Measurements from ENCODE around the gene SDR39U1.
"Not testable (repeated sequence)": the region's sequence is repeated elsewhere in the genome, so short reads cannot be mapped to it uniquely, and the experiment has no call there.

The SDR39U1 gene, protein sequence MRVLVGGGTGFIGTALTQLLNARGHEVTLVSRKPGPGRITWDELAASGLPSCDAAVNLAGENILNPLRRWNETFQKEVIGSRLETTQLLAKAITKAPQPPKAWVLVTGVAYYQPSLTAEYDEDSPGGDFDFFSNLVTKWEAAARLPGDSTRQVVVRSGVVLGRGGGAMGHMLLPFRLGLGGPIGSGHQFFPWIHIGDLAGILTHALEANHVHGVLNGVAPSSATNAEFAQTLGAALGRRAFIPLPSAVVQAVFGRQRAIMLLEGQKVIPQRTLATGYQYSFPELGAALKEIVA

DNA sequence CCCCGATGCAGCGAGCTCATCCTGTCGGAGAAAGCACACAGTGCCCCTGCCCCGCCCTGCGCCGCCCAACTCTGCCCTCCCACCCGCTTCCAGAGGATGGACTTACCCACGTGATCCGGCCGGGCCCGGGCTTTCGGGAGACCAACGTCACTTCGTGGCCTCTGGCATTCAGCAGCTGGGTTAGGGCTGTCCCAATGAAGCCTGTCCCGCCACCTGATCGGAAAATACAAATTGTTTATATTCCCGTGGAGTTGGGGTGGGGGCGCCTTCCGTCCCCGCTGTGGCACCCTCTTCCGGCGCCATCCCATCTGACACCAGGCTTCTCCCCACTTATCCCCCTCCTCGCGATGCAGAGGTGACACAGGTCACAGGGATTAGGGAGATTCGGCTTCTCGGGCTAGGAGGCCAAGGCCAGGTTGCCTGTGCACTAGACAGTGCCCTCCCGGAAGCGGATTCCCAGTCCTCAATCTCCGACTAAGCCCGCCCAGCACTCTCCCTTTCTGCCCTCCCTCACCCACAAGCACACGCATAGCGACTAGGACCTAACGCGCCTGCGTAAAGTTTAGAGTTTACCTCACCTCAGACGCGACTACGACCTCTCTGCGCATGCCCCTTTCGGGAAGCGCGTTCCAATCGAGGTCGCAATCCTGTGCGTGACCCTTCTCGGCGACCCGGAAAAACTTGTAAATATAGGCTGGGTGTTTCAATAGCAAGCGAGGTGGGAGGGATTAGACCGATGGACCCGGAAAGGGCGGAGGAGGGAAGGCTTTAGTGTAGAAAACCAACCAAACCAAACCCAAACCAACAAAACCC lies at the start of gene SDR39U1:
SDR39U1 (minus strand) TSS at position 537 of the 813 bp plus-strand sequence; CDS start at position 530, 7 bp downstream.
- TF ChIP-seq, protein P1, sequence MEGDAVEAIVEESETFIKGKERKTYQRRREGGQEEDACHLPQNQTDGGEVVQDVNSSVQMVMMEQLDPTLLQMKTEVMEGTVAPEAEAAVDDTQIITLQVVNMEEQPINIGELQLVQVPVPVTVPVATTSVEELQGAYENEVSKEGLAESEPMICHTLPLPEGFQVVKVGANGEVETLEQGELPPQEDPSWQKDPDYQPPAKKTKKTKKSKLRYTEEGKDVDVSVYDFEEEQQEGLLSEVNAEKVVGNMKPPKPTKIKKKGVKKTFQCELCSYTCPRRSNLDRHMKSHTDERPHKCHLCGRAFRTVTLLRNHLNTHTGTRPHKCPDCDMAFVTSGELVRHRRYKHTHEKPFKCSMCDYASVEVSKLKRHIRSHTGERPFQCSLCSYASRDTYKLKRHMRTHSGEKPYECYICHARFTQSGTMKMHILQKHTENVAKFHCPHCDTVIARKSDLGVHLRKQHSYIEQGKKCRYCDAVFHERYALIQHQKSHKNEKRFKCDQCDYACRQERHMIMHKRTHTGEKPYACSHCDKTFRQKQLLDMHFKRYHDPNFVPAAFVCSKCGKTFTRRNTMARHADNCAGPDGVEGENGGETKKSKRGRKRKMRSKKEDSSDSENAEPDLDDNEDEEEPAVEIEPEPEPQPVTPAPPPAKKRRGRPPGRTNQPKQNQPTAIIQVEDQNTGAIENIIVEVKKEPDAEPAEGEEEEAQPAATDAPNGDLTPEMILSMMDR (IDR thresholded peaks at IDR 0.05; ENCODE audit: borderline replicate concordance, insufficient read depth, low read depth, low read length) = no peak
- H3K4me3 ChIP-seq (ENCODE audit: low read depth, low read length) = peak within 1 kb of the TSS; percentile 51

DNA sequence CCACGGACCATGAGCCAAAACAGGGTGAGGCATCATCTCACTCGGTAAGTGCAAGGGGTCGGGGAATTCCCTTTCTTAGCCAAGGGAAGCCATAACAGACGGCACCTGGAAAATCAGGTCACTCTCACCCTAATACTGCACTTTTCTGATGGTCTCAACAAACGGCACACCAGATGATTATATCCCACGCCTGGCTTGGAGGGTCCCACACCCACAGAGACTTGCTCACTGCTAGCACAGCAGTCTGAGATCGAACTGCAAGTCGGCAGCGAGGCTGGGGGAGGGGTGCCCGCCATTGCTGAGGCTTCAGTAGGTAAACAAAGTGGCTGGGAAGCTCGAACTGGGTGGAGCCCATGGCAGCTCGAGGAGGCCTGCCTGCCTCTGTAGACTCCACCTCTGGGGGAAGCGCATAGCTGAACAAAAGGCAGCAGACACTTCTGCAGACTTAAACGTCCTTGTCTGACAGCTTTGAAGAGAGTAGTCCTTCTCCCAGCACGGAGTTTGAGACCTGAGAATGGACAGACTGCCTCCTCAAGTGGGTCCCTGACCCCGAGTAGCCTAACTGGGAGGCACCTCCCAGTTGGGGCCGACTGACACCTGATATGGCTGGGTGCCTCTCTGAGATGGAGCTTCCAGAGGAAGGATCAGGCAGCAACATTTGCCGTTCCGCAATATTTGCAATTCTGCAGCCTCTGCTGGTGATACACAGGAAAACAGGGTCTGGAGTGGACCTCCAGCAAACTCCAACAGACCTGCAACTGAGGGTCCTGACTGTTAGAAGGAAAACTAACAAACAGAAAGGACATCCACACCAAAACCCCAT lies 49.2 kb upstream of the SDR39U1 start:
- not testable (repeated sequence) for H3K4me3 ChIP-seq (ENCODE audit: low read depth, low read length)

DNA sequence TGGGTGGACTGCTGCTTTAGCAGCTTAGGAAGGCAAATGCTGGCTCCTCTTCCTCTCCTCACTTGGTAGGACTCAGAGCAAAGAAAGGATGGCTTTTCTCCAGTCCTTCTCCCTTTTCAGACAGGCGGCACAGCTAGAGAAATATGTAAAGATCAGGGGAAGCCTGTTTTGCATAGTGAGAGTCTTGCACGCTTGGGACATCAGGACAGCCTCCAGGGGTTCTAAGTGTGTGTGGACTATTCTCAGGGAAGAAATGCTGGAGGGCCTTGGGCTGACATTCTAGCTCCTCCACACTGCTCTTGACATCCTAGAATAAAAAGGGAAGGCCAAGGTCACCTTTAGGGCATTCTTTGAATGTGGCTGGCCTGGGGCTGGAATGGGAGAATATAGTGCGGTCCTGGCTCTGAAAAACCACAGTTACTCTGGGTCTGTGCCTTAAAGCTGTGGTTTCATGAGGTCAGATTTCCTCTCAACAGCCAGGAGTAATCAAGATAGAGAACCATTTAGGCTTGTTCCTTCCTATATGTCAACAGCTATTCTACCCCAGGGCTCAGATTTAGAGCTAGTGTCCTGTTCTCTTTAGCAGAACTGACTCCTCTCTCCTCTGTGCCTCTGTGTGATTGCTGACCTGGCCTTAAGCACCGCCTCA lies 41.2 kb upstream of the SDR39U1 start:
- TF ChIP-seq, protein P1 (IDR thresholded peaks at IDR 0.05; ENCODE audit: borderline replicate concordance, insufficient read depth, low read depth, low read length) = no peak
- no peak overlapping the region for H3K4me3 ChIP-seq (ENCODE audit: low read depth, low read length)

DNA sequence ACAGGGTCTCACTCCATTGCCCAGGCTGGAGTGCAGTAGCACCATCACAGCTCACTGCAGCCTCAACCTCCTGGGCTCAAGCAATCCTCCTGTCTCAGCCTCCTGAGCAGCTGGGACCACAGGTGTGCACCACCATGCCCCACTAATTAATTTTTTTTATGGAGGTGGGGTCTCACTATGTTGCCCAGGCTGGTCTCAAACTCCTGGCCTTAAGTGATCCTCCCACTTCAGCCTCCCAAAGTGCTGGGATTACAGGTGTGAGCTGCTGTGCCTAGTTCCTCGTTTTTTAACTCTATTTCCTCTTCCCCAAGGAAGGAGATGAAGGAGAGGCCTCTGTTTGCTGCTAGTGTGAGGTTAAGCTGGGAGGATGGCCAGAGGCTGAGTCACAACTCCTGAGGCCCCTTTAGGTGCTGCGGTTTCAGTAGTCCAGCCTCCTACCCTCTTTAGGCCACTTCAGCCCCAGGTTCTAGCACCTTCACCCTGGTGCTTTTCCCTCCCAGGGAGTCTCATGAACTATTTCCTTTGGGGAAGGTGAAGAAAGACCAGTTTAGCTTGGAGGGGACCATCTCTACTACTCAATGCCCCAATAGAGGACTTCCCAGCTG lies 40.2 kb upstream of the SDR39U1 start:
- H3K4me3 ChIP-seq (ENCODE audit: low read depth, low read length) = not testable (repeated sequence)

DNA sequence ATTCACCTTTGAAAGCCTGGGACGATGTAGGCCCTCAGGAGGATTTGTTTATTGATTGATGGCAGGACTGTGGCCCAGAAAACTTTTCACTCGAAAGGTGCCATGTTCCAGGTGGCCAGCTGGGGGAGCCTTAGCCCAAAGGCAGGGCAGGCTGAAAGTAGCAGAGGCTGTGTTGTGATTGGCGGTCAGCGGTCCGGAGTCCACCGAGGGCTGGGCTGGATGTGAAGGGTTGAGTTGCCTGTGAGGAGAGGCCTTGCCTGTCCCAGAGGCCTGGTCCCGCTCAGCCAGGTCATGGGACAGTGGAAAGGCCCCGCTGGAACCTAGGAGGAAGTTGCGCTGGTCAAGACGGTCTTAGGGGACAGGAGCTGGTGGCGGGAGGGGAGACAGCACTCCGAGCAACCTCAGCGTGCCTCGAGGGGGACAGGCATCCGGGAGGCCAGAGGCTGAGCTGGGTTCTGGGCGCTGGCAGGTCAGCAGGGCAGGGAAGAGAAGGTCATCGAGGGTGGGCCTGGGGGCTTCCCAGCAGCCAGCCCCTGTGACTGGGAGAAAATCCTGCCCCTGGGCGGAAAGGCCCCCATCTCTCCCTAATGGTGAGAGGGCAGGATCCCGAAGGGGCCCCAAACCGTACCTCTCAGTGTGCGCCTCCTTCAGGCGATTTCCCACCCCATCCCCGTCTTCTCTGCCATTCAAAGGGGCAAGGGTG lies 39.2 kb upstream of the SDR39U1 start:
- TF ChIP-seq, protein P1 (IDR thresholded peaks at IDR 0.05; ENCODE audit: borderline replicate concordance, insufficient read depth, low read depth, low read length) = peak; percentile 87
- no peak overlapping the region for H3K4me3 ChIP-seq (ENCODE audit: low read depth, low read length)

DNA sequence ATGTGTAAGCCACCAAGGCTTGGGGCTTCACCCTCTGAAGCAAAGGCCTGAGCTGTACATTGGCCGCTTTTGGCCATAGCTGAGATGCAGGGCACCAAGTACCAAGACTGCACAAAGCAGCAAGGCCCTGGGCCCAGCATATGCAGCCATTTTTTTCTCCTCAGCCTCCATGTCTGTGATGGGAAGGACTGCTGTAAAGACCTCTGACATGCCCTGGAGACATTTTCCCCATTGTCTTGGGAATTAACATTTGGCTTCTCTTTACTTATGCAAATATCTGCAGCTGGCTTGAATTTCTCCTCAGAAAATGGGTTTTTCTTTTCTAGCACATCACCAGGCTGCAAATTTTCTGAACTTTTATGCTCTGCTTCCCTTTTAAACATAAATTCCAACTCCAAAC lies 37.4 kb upstream of the SDR39U1 start:
- H3K4me3 ChIP-seq (ENCODE audit: low read depth, low read length) = not testable (repeated sequence)

DNA sequence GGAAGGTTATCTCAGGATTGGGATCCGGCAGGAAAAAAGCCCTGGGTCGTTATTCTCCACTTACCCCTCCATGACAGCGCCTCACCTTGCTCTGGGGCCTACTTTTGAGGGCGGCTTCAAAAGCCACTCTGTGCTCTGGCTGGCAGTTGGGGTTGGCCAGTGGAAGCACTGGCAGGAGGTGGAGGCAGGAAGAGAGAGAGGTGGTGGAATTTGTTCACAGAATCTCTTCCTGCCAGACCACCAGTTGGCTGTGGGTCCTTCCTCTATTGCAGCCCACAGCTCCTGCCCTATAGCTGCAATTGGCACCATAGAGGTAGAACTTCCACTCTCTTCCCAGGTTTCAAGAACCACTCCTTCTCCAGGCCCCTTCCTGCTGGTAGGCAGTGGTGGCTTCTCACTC lies 32.7 kb upstream of the SDR39U1 start:
- TF ChIP-seq, protein P1 (IDR thresholded peaks at IDR 0.05; ENCODE audit: borderline replicate concordance, insufficient read depth, low read depth, low read length) = no peak
- H3K4me3 ChIP-seq (ENCODE audit: low read depth, low read length) = no peak overlapping the region

All from GM12875 (cell line).